NCI-H1930 (cell line): Measurements from ENCODE around the gene ASB16.

ENCODE experiments used
- DNase-seq, 2 experiments: peaks; one replicate each; lab custom pipeline; 2025; lab: John Stamatoyannopoulos, UW

The ASB16 gene

GRCh38 chr17:44210342-44211192 is 40.1 kb downstream of the ASB16 start:
- DNase-seq = peak; percentile 36 to 45

- DNase-seq = no peak
Observed at GRCh38 chr17:44211281-44212265, 41.1 kb downstream of the ASB16 start.

- no peak for DNase-seq
Observed at GRCh38 chr17:44212507-44213402, 42.3 kb downstream of the ASB16 start.

- no peak for DNase-seq
Observed at GRCh38 chr17:44213403-44214229, 43.1 kb downstream of the ASB16 start.

- DNase-seq = no peak
Observed at GRCh38 chr17:44214230-44214494, 43.7 kb downstream of the ASB16 start.

GRCh38 chr17:44214896-44215295 is 44.4 kb downstream of the ASB16 start:
- no peak for DNase-seq

- no peak for DNase-seq
Observed at GRCh38 chr17:44216173-44216572, 45.7 kb downstream of the ASB16 start.

GRCh38 chr17:44216694-44217093 is 46.2 kb downstream of the ASB16 start:
- no peak for DNase-seq

- DNase-seq = no peak
Observed at GRCh38 chr17:44217738-44218343, 47.3 kb downstream of the ASB16 start.

GRCh38 chr17:44218344-44219107 is 48.0 kb downstream of the ASB16 start:
- peak; percentile 79 to 86 for DNase-seq

- peak in 1 of 2 experiments; percentile 59 for DNase-seq
Observed at GRCh38 chr17:44219108-44219615, 48.7 kb downstream of the ASB16 start.

GRCh38 chr17:44219616-44220212 is 49.2 kb downstream of the ASB16 start, which contains the start of gene UBTF:
UBTF (minus strand) TSS chr17:44219675; CDS start chr17:44218229, 1,446 bp downstream.
- peak; percentile 54 to 66 for DNase-seq

- DNase-seq = peak in 1 of 2 experiments; percentile 28
Observed at GRCh38 chr17:44220213-44221083, 49.9 kb downstream of the ASB16 start.

GRCh38 chr17:44221084-44221861 is 50.8 kb downstream of the ASB16 start:
- peak; percentile 59 to 64 for DNase-seq

GRCh38 chr17:44221862-44222111 is 51.3 kb downstream of the ASB16 start:
- no peak for DNase-seq

GRCh38 chr17:44222112-44222869 is 51.8 kb downstream of the ASB16 start:
- DNase-seq = peak; percentile 83
